GM12865 (cell line): ENCODE results near the gene MPP1.

Experiments
- DNase-seq: peaks from one replicate; pipeline ENCODE4 v3.0.0; 2010; ENCODE audit warnings: low read depth
- H3K4me3 ChIP-seq: 2 replicates; pipeline ENCODE4 v1.5.1; 2011; ENCODE audit warnings: mild to moderate bottlenecking, low read depth, low read length, control low read depth
- CTCF ChIP-seq: IDR thresholded peaks from 2 replicates; pipeline ENCODE4 v1.5.1; 2011; ENCODE audit warnings: low read length, control low read depth, low read depth, inconsistent platforms; ENCODE audit not compliant: insufficient read depth; ENCODE audit errors: missing control alignments

Gene MPP1

DNA sequence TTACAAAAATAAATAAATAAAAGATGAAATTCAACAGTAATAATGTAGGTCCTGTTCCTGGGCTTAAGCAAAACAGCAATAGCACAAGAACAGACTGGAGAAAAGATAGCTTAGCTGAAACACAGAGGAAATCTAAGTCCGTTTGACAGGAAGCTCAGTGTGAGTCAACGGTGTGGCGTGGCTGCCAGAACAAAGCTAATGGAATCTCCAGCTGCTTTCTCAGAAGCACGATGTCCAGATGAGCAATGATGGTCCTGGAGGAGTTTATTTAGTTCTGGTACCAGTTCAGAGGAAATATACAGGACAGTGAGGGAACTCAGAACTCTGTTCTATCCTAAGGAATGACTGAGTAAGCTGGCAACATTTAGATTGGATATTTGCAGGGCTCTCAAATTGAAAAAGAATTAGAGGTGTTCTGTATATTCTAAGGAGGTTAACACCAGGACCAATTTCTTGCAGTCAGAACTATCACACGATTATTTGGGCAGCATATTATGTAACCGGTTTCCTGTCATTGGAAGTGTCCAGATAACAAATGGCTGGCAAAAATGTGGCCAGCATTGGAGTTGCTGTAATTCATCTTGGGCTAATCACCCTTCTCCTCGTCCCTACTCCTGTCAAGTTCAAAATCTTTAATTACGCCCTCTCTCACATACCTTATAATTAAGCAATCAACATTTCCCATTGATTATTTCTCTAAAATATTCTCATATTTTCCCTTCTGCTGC, 67.1 kb downstream of the MPP1 start:
- DNase-seq, result no peak
- no peak for TF ChIP-seq CTCF
- H3K4me3 ChIP-seq, result no peak overlapping the region

GRCh38 chrX:154737136-154737535, 68.1 kb downstream of the MPP1 start:
- TF ChIP-seq CTCF, result no peak
- no peak overlapping the region for H3K4me3 ChIP-seq
- no peak for DNase-seq

DNA sequence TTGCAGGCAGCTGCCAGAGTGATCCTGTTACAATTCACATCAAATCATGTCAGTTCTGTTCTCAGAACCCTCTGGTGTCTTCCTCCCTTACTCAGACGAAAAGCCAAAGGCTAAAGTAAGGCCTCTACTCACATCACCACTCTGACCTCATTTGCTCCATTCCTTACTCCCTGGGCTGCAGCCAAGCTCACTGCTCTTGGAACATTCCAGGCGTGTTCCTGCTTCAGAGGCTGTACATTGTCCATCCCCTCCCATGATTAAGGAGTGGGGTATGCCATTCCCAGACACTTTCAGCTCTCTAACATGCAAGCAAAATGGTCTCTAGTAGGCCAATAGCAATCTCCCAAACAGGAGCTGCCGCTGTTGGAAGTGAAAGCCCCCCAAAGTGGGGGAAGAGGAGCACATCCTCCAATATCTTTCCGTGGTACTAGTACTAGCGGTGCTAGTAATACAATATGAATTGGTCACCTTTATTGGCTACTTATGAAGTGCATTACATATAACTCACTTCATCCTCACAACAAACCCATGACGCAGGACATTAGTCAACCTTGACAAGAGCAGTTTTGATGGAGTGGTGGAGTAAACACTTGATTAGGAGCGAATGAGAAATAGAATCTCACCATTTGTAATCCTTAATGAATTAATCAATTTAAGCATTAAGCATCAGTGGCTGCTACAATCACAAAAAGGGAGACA, 69.4 kb downstream of the MPP1 start:
- no peak overlapping the region for H3K4me3 ChIP-seq
- no peak for DNase-seq
- no peak for TF ChIP-seq CTCF

DNA sequence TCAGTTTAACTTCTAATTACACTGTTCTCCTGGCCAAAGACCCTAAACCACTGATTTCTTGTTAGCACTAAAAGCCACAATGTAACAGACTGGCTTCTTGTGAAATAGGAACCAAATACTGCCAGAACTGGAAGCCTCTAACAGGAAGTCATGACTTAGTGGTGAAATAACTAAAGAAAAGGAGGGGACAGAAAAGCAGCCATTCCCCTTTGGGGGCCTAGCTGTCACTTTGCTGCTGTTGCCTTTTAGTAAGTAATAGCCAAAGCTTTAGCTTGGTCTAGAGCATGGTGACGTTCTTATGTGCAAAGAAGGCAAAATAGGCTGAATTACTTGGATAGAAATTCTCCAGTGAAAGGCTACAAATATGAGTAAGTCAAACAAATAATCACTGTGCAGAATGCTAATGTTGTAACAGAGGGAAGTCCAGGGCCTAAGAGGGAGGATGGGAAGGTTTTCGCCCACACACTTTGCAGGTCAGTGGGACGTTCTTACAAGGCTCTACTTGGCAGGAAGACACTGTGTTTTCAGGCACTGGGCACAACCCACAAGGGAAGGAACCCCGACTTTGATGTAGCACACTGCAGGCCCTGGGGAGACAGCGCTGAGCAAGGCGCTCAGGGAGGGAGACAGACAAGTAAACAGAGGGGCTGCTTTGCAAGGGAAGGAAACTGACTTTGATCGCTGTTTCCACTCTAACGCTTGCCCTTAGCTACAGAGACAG, 71.1 kb downstream of the MPP1 start:
- no peak for TF ChIP-seq CTCF
- no peak for DNase-seq
- H3K4me3 ChIP-seq, result no peak overlapping the region

GRCh38 chrX:154733066-154733425, 72.2 kb downstream of the MPP1 start:
- no peak overlapping the region for H3K4me3 ChIP-seq
- no peak for DNase-seq
- no peak for TF ChIP-seq CTCF

- TF ChIP-seq CTCF, result no peak
- DNase-seq, result no peak
Measured at GRCh38 chrX:154732421-154733065, 72.7 kb downstream of the MPP1 start.

More at GRCh38 chrX:154732421-154733065, 72.7 kb downstream of the MPP1 start:
- no peak overlapping the region for H3K4me3 ChIP-seq
